ENCODE measurements around the gene FAM120C.

The FAM120C gene

DNA sequence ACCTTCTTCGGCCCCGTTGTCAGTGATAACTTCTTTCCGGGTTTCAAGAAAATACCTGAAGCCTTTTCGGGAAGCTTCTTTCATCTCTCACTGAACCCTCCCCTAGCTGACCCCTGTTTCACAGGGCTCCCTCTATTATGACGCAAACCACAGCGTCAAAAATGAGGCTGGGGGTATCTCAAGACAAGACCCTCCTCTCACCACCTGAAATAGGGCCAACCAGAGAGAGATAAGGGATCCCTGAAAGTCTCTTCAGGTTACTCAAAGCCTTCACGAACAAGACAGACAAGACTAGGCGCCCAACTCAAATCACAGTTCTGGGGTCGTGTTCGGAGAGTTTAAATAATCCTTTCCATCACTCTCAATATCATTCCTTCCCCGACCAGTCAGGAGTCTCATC is 140.0 kb downstream of the FAM120C start:
- Histone ChIP-seq H3K27me3 (ENCODE audit: insufficient read depth, poor library complexity, severe bottlenecking) (no peaks in the 10 kb centered on the region), H3K4me3 (replicated peaks; ENCODE audit: insufficient read depth, low read length) (peak overlapping the region; percentile 66), H3K27ac (replicated peaks) (no peak overlapping the region; the same call in none of the 2 replicates)
- no peak for DNase-seq (ENCODE audit: low read depth in 1 of 2, low spot score in 1 of 2)
- TF ChIP-seq, protein P1, sequence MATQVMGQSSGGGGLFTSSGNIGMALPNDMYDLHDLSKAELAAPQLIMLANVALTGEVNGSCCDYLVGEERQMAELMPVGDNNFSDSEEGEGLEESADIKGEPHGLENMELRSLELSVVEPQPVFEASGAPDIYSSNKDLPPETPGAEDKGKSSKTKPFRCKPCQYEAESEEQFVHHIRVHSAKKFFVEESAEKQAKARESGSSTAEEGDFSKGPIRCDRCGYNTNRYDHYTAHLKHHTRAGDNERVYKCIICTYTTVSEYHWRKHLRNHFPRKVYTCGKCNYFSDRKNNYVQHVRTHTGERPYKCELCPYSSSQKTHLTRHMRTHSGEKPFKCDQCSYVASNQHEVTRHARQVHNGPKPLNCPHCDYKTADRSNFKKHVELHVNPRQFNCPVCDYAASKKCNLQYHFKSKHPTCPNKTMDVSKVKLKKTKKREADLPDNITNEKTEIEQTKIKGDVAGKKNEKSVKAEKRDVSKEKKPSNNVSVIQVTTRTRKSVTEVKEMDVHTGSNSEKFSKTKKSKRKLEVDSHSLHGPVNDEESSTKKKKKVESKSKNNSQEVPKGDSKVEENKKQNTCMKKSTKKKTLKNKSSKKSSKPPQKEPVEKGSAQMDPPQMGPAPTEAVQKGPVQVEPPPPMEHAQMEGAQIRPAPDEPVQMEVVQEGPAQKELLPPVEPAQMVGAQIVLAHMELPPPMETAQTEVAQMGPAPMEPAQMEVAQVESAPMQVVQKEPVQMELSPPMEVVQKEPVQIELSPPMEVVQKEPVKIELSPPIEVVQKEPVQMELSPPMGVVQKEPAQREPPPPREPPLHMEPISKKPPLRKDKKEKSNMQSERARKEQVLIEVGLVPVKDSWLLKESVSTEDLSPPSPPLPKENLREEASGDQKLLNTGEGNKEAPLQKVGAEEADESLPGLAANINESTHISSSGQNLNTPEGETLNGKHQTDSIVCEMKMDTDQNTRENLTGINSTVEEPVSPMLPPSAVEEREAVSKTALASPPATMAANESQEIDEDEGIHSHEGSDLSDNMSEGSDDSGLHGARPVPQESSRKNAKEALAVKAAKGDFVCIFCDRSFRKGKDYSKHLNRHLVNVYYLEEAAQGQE (IDR thresholded peaks at IDR 0.05; ENCODE audit: insufficient replicate concordance, low read depth), result no peak
- TF ChIP-seq POLR2AphosphoS5 (IDR thresholded peaks at IDR 0.05; ENCODE audit: low read depth) (no peak), SPI1 (IDR thresholded peaks at IDR 0.05; ENCODE audit: borderline replicate concordance, low read depth) (no peak), GABPA (IDR thresholded peaks at IDR 0.05; ENCODE audit: low read depth) (no peak)
- TF ChIP-seq, protein P2, sequence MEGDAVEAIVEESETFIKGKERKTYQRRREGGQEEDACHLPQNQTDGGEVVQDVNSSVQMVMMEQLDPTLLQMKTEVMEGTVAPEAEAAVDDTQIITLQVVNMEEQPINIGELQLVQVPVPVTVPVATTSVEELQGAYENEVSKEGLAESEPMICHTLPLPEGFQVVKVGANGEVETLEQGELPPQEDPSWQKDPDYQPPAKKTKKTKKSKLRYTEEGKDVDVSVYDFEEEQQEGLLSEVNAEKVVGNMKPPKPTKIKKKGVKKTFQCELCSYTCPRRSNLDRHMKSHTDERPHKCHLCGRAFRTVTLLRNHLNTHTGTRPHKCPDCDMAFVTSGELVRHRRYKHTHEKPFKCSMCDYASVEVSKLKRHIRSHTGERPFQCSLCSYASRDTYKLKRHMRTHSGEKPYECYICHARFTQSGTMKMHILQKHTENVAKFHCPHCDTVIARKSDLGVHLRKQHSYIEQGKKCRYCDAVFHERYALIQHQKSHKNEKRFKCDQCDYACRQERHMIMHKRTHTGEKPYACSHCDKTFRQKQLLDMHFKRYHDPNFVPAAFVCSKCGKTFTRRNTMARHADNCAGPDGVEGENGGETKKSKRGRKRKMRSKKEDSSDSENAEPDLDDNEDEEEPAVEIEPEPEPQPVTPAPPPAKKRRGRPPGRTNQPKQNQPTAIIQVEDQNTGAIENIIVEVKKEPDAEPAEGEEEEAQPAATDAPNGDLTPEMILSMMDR (IDR thresholded peaks at IDR 0.05; ENCODE audit: insufficient read depth, low read length), result no peak

DNA sequence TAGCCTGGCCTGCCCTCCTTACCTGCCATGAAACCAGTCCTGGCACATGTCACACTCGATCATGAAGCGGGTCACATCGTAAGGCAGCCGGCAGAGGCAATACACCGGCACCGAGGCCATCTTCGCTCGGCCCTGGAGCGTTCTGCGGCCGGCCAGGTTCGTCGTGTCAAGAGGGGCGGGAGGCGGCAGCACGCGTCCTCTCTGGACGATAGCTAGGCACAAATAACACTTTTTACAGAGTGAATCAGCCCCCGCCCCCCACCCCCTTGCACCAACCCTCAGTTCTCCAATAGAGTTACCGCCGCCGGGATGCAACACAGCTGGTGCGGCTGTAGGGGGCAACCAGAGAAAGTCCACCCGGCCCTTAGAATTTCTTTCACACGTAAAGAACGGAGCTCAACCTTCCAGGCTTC is 140.4 kb downstream of the FAM120C start:
- DNase-seq (ENCODE audit: low read depth in 1 of 2, low spot score in 1 of 2), result peak; percentile 26 to 35
- H3K4me3 ChIP-seq (replicated peaks; ENCODE audit: insufficient read depth, low read length), result peak overlapping the region; percentile 66
- H3K27ac ChIP-seq (replicated peaks), result no peak overlapping the region
- no peaks in the 10 kb centered on the region for H3K27me3 ChIP-seq (ENCODE audit: insufficient read depth, poor library complexity, severe bottlenecking)
- TF ChIP-seq, protein P2 (IDR thresholded peaks at IDR 0.05; ENCODE audit: insufficient read depth, low read length), result no peak
- no peak for TF ChIP-seq SPI1 (IDR thresholded peaks at IDR 0.05; ENCODE audit: borderline replicate concordance, low read depth)
- no peak for TF ChIP-seq POLR2AphosphoS5 (IDR thresholded peaks at IDR 0.05; ENCODE audit: low read depth)
- TF ChIP-seq GABPA (IDR thresholded peaks at IDR 0.05; ENCODE audit: low read depth), result no peak
- TF ChIP-seq, protein P1 (IDR thresholded peaks at IDR 0.05; ENCODE audit: insufficient replicate concordance, low read depth), result no peak

DNA sequence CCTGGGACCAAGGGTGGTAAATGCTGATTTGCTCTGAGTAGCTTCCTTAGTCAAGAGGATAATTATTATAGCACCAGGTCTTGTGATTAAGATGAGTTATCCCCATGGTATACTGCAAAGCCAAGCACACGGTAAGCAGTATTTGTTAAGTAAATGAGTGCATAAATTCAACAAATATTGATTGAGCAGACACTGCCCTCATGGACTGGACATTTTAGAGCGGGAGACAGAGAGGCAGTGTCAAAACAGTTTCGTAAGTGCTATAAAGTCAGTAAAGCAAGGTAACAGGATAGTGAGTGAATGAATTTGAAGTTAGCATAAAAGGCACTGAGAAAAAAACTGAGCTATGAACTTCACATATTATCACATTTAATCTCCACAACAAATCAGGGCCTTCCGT is 152.7 kb downstream of the FAM120C start:
- TF ChIP-seq SPI1 (IDR thresholded peaks at IDR 0.05; ENCODE audit: borderline replicate concordance, low read depth), result no peak
- no peak overlapping the region for H3K27ac ChIP-seq (replicated peaks)
- no peak for DNase-seq (ENCODE audit: low read depth in 1 of 2, low spot score in 1 of 2)
- H3K4me3 ChIP-seq (replicated peaks; ENCODE audit: insufficient read depth, low read length), result no peak overlapping the region
- no peaks in the 10 kb centered on the region for H3K27me3 ChIP-seq (ENCODE audit: insufficient read depth, poor library complexity, severe bottlenecking)

DNA sequence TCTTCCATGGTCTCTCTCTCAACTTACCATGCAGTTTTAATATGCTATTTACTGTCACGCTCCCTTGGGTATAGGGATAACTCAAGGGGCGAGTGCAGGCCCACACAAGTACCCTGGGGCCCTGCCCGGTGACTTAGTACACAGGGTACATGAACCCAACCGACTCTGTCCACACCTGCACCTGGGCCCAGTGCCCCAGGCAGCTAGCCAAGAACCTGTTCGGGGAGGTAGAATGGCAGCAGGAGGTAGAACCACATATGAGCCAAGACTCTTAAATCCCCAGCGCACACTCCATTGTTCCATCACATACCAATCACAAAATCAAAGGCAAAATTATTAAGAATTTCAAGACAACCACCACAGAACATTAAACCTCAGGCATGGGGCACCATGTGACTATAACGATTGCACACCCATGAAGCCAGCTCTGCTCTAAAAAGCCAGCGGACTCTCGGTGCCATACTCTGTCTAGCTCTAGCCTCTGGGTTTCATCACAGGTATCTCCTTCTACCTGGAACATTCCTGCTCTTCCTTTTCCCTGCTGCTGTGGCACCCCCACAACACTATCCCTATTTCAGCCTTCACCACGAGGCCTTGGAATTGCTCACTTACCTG is 153.4 kb downstream of the FAM120C start:
- Histone ChIP-seq H3K4me3 (replicated peaks; ENCODE audit: insufficient read depth, low read length) (no peak overlapping the region), H3K27ac (replicated peaks) (no peak overlapping the region), H3K27me3 (ENCODE audit: insufficient read depth, poor library complexity, severe bottlenecking) (no peaks in the 10 kb centered on the region)
- TF ChIP-seq POLR2AphosphoS5 (IDR thresholded peaks at IDR 0.05; ENCODE audit: low read depth) (no peak), GABPA (IDR thresholded peaks at IDR 0.05; ENCODE audit: low read depth) (no peak), SPI1 (IDR thresholded peaks at IDR 0.05; ENCODE audit: borderline replicate concordance, low read depth) (no peak)
- TF ChIP-seq, protein P2 (IDR thresholded peaks at IDR 0.05; ENCODE audit: insufficient read depth, low read length), result no peak
- TF ChIP-seq, protein P1 (IDR thresholded peaks at IDR 0.05; ENCODE audit: insufficient replicate concordance, low read depth), result no peak
- DNase-seq (ENCODE audit: low read depth in 1 of 2, low spot score in 1 of 2), result no peak
